ENCODE results near the gene EVA1B. TPM values are rescaled to one million over a fixed set of nuclear protein-coding genes. Genes with fewer than 3 reads are reported as not detected.

Gene EVA1B, protein sequence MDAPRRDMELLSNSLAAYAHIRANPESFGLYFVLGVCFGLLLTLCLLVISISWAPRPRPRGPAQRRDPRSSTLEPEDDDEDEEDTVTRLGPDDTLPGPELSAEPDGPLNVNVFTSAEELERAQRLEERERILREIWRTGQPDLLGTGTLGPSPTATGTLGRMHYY
- 1.5 TPM for total RNA-seq (ENCODE audit: unreplicated experiment)
- long read RNA-seq, result 0 reads

DNA sequence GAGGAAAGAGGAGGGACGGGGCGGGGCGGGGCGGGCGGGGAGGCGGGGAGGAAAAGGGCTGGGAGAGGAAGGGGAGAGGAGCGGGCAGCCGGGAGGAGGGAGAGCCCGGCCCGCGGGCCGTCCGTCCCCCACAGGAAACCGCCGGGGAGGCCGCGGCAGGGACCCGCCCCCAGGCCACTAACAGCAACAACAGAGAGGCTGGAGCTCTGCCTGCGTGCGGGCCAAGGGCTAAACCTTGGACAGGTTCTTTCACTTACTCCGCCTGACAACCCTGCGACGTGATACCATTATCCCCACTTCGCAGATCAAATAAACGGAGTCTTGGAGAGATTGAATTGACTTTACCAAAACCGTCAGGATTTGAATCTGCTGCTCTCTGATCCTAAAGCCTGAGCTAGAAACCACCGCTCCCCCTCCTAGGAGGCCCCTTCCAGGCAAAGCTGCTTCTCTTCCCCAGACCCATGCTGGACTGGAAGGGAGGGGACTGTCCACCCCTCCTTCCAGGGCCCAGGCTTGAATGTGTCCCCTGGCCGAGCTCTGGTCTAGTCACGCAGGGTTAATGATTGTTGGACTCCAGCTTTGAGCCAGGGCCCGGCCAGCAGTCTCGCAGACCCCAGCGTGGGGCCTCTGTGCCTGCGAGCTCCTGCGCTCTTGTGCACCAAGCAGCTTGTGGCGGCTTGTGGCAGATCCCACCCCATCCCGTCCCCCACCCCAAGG is at the start of gene EVA1B:
Gene EVA1B (minus strand): TSS at position 10 of the 717 bp plus-strand sequence. CDS start 608 bp downstream, outside the sequence.
- no peaks in the 10 kb centered on the region for H3K36me3 Mint-ChIP-seq (ENCODE audit: unreplicated experiment)
- TF ChIP-seq, protein P1, sequence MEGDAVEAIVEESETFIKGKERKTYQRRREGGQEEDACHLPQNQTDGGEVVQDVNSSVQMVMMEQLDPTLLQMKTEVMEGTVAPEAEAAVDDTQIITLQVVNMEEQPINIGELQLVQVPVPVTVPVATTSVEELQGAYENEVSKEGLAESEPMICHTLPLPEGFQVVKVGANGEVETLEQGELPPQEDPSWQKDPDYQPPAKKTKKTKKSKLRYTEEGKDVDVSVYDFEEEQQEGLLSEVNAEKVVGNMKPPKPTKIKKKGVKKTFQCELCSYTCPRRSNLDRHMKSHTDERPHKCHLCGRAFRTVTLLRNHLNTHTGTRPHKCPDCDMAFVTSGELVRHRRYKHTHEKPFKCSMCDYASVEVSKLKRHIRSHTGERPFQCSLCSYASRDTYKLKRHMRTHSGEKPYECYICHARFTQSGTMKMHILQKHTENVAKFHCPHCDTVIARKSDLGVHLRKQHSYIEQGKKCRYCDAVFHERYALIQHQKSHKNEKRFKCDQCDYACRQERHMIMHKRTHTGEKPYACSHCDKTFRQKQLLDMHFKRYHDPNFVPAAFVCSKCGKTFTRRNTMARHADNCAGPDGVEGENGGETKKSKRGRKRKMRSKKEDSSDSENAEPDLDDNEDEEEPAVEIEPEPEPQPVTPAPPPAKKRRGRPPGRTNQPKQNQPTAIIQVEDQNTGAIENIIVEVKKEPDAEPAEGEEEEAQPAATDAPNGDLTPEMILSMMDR (IDR thresholded peaks at IDR 0.05; ENCODE audit: partially characterized antibody, unreplicated experiment), result no peak
- DNase-seq, result no peak
- peaks cover 3% of the 10 kb centered on the region for H3K9me3 Mint-ChIP-seq (ENCODE audit: unreplicated experiment)
- H3K27ac Mint-ChIP-seq (ENCODE audit: unreplicated experiment), result no peak within 1 kb of the TSS
- H3K4me3 Mint-ChIP-seq (ENCODE audit: unreplicated experiment), result peak within 1 kb of the TSS; percentile 50
- H3K27me3 Mint-ChIP-seq (ENCODE audit: unreplicated experiment), result peaks cover 28% of the 10 kb centered on the region
- H3K4me1 Mint-ChIP-seq (ENCODE audit: low read depth, unreplicated experiment), result peaks cover 4% of the 10 kb centered on the region

DNA sequence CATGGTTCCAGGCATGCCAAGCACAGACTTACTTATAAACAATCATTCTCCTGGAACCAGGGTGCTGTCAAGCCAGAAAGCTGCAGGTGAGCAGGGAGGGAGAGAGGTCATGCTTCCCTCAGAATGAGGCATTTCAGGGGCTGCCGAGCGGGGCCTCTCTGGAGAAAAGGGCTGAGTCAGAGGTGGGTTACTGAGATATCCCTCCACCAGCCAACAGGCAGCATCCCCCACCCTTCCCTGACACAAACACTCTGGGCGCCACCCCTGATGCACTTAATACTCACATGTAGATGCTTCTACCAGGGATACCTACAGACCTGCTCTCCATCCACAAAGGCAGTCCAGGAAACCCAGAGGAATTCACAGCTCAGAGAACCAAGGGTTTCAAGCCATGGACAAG is 49.2 kb upstream of the EVA1B start:
- DNase-seq, result no peak

DNA sequence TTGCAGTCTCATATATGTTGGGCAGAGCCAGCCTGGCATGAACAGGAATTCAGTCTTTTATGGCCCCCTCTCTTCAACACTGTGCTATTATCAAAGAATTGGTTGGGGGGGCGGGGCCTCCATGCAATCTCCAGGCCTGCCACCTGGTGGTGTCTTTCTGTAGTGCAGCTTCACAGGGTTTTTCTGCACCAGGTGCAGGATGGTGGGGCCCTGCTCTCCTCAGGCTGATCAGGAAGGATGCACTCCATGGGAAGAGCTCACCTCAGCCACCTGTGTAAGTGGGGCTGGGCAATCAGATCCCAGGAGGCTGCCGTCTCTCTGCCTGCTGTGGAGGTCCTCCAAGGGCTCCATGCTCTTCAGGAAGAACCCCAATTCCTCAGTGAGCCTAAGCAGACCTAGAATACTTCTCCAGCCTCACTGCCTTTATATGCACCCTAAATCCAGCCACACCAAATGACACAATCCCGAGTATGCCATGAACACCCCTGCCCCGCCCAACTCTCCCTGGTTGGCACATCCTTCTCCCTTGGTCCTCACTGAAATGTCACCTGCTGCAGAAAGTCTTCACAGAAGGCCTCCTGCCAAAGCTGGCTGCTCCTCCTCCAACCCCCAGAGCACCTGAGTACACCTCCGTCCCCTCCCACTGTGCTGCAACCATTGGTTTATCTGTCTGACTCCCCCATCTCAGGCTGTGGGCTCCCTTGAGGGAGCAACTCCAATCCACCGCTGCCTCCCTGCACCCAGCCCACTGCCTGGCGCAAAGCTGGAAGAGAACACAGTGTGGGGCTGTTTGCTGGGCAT is 45.8 kb upstream of the EVA1B start:
- H3K27ac Mint-ChIP-seq (ENCODE audit: unreplicated experiment), result peak overlapping the region; percentile 62
- H3K27me3 Mint-ChIP-seq (ENCODE audit: unreplicated experiment), result peaks cover 6% of the 10 kb centered on the region
- peak; percentile 88 for DNase-seq
- TF ChIP-seq, protein P1 (IDR thresholded peaks at IDR 0.05; ENCODE audit: partially characterized antibody, unreplicated experiment), result peak; percentile 96
- no peaks in the 10 kb centered on the region for H3K36me3 Mint-ChIP-seq (ENCODE audit: unreplicated experiment)
- H3K9me3 Mint-ChIP-seq (ENCODE audit: unreplicated experiment), result peaks cover 9% of the 10 kb centered on the region
- H3K4me3 Mint-ChIP-seq (ENCODE audit: unreplicated experiment), result peak overlapping the region; percentile 16
- H3K4me1 Mint-ChIP-seq (ENCODE audit: low read depth, unreplicated experiment), result peaks cover 59% of the 10 kb centered on the region

More for the DNA sequence above, 49.2 kb upstream of the EVA1B start:
- Mint-ChIP-seq H3K9me3 (ENCODE audit: unreplicated experiment) (no peaks in the 10 kb centered on the region), H3K27me3 (ENCODE audit: unreplicated experiment) (peaks cover 2% of the 10 kb centered on the region), H3K27ac (ENCODE audit: unreplicated experiment) (peak overlapping the region; percentile 82), H3K4me3 (ENCODE audit: unreplicated experiment) (no peak overlapping the region), H3K4me1 (ENCODE audit: low read depth, unreplicated experiment) (peaks cover 42% of the 10 kb centered on the region), H3K36me3 (ENCODE audit: unreplicated experiment) (no peaks in the 10 kb centered on the region)
- TF ChIP-seq, protein P1 (IDR thresholded peaks at IDR 0.05; ENCODE audit: partially characterized antibody, unreplicated experiment), result no peak

DNA sequence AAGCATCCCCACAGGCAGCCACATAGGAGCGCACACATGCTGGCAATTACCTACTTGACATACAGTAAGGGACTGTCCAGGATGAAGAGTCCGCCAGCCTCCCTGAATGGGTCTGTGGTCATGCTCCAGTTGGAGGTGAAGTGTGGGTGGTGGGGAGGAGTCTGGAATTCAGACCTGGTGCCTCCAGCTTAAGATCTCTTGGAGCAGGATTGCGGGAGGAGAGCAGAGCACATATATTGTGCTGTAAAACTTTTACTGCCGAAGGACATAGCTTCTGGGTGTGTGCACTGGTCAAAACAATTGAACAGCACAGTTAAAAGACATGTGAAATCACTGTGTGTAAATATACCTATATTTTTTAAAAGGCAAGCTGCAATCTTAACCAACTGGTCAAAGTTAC is 44.4 kb upstream of the EVA1B start:
- H3K4me1 Mint-ChIP-seq (ENCODE audit: low read depth, unreplicated experiment), result peaks cover 47% of the 10 kb centered on the region

More for the DNA sequence above, 44.4 kb upstream of the EVA1B start:
- Mint-ChIP-seq H3K36me3 (ENCODE audit: unreplicated experiment) (no peaks in the 10 kb centered on the region), H3K4me3 (ENCODE audit: unreplicated experiment) (no peak overlapping the region), H3K9me3 (ENCODE audit: unreplicated experiment) (peaks cover 12% of the 10 kb centered on the region), H3K27me3 (ENCODE audit: unreplicated experiment) (peaks cover 6% of the 10 kb centered on the region), H3K27ac (ENCODE audit: unreplicated experiment) (peak overlapping the region; percentile 75)
- TF ChIP-seq, protein P1 (IDR thresholded peaks at IDR 0.05; ENCODE audit: partially characterized antibody, unreplicated experiment), result no peak
- no peak for DNase-seq

All from glutamatergic neuron (in vitro differentiated cells).